HepG2 (cell line): ENCODE measurements around the gene HKDC1. TPM values are rescaled to one million over a fixed set of nuclear protein-coding genes. Genes with fewer than 3 reads are reported as not detected.

Experiments
- GMEB1 ChIP-seq: sonication (generic); formaldehyde crosslinking; IDR thresholded peaks from 2 replicates; pipeline ENCODE4 v1.5.1; 2020; ENCODE audit warnings: missing genetic modification reagents, mild to moderate bottlenecking, borderline replicate concordance
- MATR3 ChIP-seq: sonication (generic); formaldehyde crosslinking; IDR thresholded peaks from 2 replicates; pipeline ENCODE4 v1.4.0; 2020; ENCODE audit warnings: missing genetic modification reagents
- NFYB ChIP-seq: sonication (generic); formaldehyde crosslinking; IDR thresholded peaks from 2 replicates; pipeline ENCODE4 v1.4.0; 2020; ENCODE audit warnings: missing genetic modification reagents
- POLR2A ChIP-seq, 2 experiments: IDR thresholded peaks; 2 replicates each; pipeline ENCODE4 v1.6.1; 2011; ENCODE audit warnings: low read depth in 2 of 2, low read length in 2 of 2, mild to moderate bottlenecking in 1 of 2, moderate library complexity in 1 of 2; ENCODE audit not compliant: insufficient read depth in 1 of 2
- POLR2AphosphoS5 ChIP-seq: IDR thresholded peaks from 2 replicates; pipeline ENCODE4 v1.6.1; 2012; ENCODE audit warnings: low read depth, low read length
- PRMT3 ChIP-seq: sonication (generic); formaldehyde crosslinking; IDR thresholded peaks from 2 replicates; pipeline ENCODE4 v1.8.1; 2022; ENCODE audit warnings: low read depth, mild to moderate bottlenecking, moderate library complexity, missing genetic modification reagents, borderline replicate concordance
- RARA ChIP-seq: IDR thresholded peaks from 2 replicates; pipeline ENCODE4 v1.6.1; 2016; ENCODE audit warnings: missing genetic modification reagents, missing compliant biosample characterization
- SIX4 ChIP-seq: sonication (generic); formaldehyde crosslinking; IDR thresholded peaks from 2 replicates; pipeline ENCODE4 v1.4.0; 2020; ENCODE audit warnings: missing genetic modification reagents
- ZBTB26 ChIP-seq: IDR thresholded peaks from 2 replicates; pipeline ENCODE4 v1.6.1; 2016; ENCODE audit warnings: missing compliant biosample characterization, missing genetic modification reagents, borderline replicate concordance
- ZBTB44 ChIP-seq: sonication (generic); formaldehyde crosslinking; IDR thresholded peaks from 2 replicates; pipeline ENCODE4 v1.4.0; 2020; ENCODE audit warnings: missing genetic modification reagents
- ZFP82 ChIP-seq: sonication (generic); formaldehyde crosslinking; IDR thresholded peaks from 2 replicates; pipeline ENCODE4 v1.5.1; 2020; ENCODE audit warnings: mild to moderate bottlenecking, missing genetic modification reagents, borderline replicate concordance
- ZIK1 ChIP-seq: sonication (generic); formaldehyde crosslinking; IDR thresholded peaks from 2 replicates; pipeline ENCODE4 v1.5.0; 2020; ENCODE audit warnings: mild to moderate bottlenecking, low read depth, missing genetic modification reagents, borderline replicate concordance
- ZNF121 ChIP-seq: sonication (generic); formaldehyde crosslinking; IDR thresholded peaks from 2 replicates; pipeline ENCODE4 v1.5.0; 2020; ENCODE audit warnings: mild to moderate bottlenecking, missing genetic modification reagents
- ZNF124 ChIP-seq: sonication (generic); formaldehyde crosslinking; IDR thresholded peaks from 2 replicates; pipeline ENCODE4 v1.4.0; 2020; ENCODE audit warnings: missing genetic modification reagents
- ZNF407 ChIP-seq: sonication (generic); formaldehyde crosslinking; IDR thresholded peaks from one replicate; pipeline ENCODE4 v1.5.1; 2020; ENCODE audit warnings: mild to moderate bottlenecking, missing genetic modification reagents; ENCODE audit errors: not compliant biosample characterization
- ZNF549 ChIP-seq: sonication (generic); formaldehyde crosslinking; IDR thresholded peaks from 2 replicates; pipeline ENCODE4 v1.5.0; 2020; ENCODE audit warnings: missing genetic modification reagents
- ZNF562 ChIP-seq: sonication (generic); formaldehyde crosslinking; IDR thresholded peaks from 2 replicates; pipeline ENCODE4 v1.8.0; 2022; ENCODE audit warnings: missing genetic modification reagents, borderline replicate concordance
- ZNF607 ChIP-seq: sonication (generic); formaldehyde crosslinking; IDR thresholded peaks from 2 replicates; pipeline ENCODE4 v1.5.1; 2020; ENCODE audit warnings: missing genetic modification reagents, mild to moderate bottlenecking, borderline replicate concordance
- ZSCAN21 ChIP-seq: sonication (generic); formaldehyde crosslinking; IDR thresholded peaks from 2 replicates; pipeline ENCODE4 v1.8.0; 2022; ENCODE audit warnings: mild to moderate bottlenecking, missing genetic modification reagents, moderate library complexity, borderline replicate concordance
- polyA plus RNA-seq, 8 experiments: library from polyadenylated mRNA; depleted of rRNA in 3 of 8; stranded (reverse) in 7 of 8; unstranded in 1 of 8; fragments of >200 nt; fragmentation: Illumina TruSeq in 4 of 8; extraction: Trizol in 4 of 8; gene quantifications; 2 replicates each; pipeline versions ENCODE4 v1.2.1 to v1.2.3, GENCODE V29; 2011 to 2016; ENCODE audit warnings: low read depth in 4 of 8, missing spikeins in 1 of 8, mixed read lengths in 1 of 8; ENCODE audit not compliant: insufficient read depth in 1 of 8
- total RNA-seq, 5 experiments: library from RNA; depleted of rRNA; stranded (reverse); fragments of >200 nt; fragmentation: Illumina TruSeq; extraction: Trizol; gene quantifications; 2 replicates each; pipeline ENCODE4 v1.2.3, GENCODE V29; 2016; ENCODE audit warnings: low read depth in 1 of 5

Gene HKDC1
- total and polyA plus RNA-seq, 2 of the 13 experiments (the other 11 are each of a cell fraction or from before 2014, with no cell fraction given), result 8.1 to 12.4 TPM

GRCh38 chr10:69220041-69220451 lies at the start of gene HKDC1 (continued):
- no peak for TF ChIP-seq RARA (CRISPR knock-in tag)
- peak; percentile 91 for TF ChIP-seq POLR2A (IDR thresholded peaks at IDR 0.05; ENCODE audit: insufficient read depth in 1 of 2, low read depth in 2 of 2, low read length in 2 of 2)
- no peak for TF ChIP-seq ZBTB26
- TF ChIP-seq POLR2AphosphoS5, result peak; percentile 86
- no peak for TF ChIP-seq ZNF607 (CRISPR knock-in tag)
- TF ChIP-seq ZNF562 (CRISPR knock-in tag), result no peak
- no peak for TF ChIP-seq SIX4 (CRISPR knock-in tag)
- TF ChIP-seq ZNF407 (CRISPR knock-in tag), result no peak
- no peak; the same call in 1 of the 2 replicates for TF ChIP-seq ZSCAN21
- TF ChIP-seq GMEB1 (CRISPR knock-in tag), result no peak
- no peak for TF ChIP-seq ZNF124 (CRISPR knock-in tag)
- no peak for TF ChIP-seq ZBTB44
- no peak for TF ChIP-seq ZNF549
- no peak for TF ChIP-seq NFYB
- no peak for TF ChIP-seq PRMT3
- TF ChIP-seq MATR3 (CRISPR knock-in tag), result no peak
- TF ChIP-seq ZFP82 (CRISPR knock-in tag), result 0 out of 2 replicates have a peak, but pooled peaks have one; percentile 16
- no peak for TF ChIP-seq ZIK1 (CRISPR knock-in tag)
- TF ChIP-seq ZNF121 (CRISPR knock-in tag), result no peak
